ENCODE results near the gene UTP20.

UTP20 gene

DNA sequence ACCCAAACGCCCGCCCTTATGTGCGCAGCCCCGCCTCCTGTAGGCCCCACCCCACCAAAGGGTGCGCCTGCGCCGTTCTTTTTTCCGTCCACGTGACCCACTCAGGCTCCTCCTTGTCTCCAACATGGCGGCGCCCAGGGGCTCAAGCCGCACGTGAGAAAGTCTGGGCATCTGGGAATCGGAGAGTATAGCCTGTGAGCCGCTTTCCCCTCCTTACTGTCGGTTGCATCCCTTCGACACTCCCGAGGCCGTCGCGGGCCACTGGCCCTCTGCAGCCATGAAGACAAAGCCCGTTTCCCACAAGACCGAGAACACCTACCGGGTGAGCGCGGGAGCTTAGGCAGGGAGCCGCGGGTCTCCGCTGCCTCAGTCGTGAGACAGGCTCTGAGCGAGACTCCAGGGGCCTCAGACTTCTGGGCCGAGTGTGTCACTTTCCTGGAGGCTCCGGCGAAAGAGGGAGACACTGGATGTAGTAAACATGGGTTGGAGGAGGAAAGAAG, at the start of gene UTP20:
Gene UTP20, plus strand, starts transcription at position 100 of the 500 bp plus-strand sequence. Its CDS starts 178 bp downstream, at position 278.
- peak; percentile 97 for DNase-seq (ENCODE audit: low spot score)

DNA sequence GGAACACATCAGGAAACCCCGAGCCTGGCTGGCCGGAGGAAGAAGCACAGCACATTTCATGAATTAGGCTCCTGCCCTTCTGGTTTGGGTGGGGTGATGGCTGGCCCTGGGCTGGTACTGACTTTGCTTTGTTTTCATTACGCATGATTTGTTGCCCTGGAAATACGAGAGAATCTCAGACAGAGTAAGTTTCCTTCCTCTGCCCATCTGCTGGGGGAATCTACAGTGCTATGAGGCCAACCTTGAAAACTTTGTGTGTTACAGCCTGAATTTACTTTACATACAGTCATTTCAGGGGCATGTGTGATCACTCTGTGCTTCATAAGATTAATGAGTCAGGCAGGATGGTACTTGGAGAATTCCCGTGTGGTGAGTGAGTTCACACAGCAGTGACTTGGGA, 49.4 kb upstream of the UTP20 start:
- no peak for DNase-seq (ENCODE audit: low spot score)

DNA sequence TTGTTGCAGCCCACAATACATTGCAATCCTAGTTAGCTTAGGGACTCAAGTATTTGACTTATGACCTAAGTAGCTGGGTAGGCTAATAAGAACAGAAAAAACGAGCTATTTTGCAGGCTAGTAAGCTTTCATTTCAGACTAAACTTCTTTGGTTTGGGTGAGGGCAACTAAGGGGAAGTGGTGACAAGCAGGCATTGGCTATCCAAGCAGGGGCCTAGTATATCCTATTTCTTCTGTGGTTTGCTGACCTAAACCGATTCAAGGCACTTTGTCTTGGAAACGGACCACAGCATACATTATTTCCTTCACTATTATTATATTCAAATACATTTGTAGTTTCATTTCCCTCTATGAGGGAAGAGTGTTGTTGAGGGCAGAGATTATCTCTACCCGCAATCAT, 48.3 kb upstream of the UTP20 start:
- DNase-seq (ENCODE audit: low spot score), result no peak

DNA sequence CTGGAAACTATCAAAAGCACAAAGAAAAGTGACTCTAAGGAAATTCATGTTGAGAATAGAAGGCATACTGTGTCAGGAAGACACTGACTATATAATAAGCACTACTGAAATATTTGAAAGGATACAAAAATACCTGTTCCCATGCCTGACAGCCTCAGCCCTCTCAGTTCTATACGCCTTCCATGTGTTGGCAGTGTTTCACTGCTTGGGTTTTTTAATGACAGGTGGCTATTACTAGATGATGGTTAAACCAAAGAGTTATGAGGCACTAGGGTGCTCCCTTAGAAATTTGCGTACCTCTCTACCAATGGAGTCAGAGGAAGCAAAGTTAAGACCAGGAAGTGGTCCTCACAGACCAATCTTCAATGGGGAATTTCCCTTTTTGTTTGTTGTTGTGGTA, 44.2 kb upstream of the UTP20 start:
- no peak for DNase-seq (ENCODE audit: low spot score)

DNA sequence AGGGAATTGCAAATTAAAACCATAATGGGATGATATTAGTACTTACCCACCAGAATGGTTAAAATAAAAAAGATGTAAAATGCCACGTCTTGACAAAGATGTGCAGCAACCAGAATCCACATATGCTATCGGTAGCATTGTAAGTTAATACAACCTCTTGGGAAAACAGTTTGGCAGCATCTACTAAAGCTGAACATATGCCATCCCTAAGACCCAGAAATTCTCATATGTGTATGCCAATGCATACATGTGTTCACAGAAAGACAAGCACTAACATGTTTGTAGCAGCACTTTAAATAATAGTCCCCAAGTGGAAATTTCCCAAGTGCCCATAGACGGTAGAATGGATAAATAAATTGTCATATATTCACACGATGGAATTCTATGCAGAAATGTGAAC, 41.6 kb upstream of the UTP20 start:
- DNase-seq (ENCODE audit: low spot score), result no peak

DNA sequence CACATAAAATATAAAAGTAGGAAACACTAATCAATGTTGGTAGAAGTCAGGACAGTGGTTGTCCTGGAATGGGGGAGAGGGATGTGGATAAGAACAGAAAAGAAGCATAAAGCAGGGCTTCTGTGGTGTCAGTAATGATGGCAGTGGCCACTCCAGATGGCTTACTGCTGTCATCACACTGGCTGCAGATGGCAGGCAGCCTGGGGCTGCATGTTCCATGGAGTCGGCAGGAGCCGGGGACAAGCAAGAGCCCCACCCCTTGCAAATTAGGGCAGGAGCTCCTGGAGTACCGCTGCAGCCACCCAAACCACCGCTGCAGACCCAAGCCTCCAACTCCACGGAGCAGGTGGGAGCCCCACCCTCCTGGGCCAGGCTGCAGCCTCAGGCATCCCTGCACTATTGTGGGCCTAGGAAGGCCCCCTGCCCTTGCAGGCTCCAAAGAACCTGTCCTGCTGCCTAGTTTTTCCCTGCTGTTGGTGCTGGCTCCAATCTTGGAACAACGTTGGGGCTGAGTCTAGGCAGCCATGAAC, 41.0 kb upstream of the UTP20 start:
- no peak for DNase-seq (ENCODE audit: low spot score)

DNA sequence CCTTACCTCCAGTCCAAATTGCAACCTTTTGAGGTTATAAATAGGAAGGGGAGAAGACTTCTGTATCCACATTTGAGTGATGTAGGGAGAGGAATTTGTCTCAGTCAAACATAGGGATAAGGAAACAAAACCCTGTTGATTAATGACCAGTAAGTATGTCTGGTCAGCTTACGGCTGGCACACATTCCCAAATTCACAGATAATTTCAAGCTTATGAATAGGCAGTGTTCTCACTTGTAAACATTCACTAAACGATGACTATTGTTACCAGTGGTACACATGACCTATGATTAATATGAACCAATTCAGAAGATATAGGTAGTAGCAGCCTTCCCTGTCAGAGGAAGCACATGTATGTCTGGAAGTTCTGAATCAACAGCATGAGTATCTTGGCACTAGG, 36.8 kb upstream of the UTP20 start:
- DNase-seq (ENCODE audit: low spot score), result peak; percentile 30

DNA sequence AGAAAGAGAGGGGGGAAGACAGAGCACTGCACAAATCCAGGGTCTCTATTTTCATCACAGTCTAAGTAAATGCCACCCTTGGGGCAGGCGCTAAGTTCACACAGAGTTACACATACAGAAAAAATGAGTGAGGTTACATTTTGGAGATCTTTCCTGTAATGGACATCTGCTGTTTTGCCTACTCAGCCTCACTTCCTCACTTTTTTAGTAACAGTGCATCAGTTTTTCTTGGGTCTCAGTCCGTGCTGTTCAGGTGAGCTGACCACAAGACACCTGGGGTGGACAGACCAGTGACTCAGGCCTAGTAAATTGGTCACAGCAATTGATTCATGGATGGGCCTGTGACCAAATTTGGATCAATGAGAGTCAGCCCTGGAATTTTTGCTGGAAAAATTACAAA, 36.3 kb upstream of the UTP20 start:
- DNase-seq (ENCODE audit: low spot score), result no peak

DNA sequence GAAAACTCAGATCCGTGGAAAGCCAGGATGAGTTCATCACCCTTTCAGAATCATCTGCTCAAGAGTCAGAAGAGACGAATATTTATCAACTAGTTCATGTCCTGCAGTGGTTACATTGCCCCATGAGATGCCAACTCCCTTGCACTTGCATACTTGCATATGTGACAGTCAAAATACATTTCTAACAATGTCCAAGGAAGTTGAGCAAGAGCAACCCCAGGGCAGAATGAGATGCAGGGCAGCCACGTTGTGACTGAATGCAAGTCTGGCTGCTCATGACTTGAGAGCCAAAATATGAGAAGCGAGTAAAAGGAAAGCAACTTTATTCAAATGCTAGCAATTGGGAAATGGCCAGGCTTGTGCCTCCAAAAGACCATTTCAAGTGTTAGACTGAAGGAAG, 23.6 kb upstream of the UTP20 start:
- no peak for DNase-seq (ENCODE audit: low spot score)

DNA sequence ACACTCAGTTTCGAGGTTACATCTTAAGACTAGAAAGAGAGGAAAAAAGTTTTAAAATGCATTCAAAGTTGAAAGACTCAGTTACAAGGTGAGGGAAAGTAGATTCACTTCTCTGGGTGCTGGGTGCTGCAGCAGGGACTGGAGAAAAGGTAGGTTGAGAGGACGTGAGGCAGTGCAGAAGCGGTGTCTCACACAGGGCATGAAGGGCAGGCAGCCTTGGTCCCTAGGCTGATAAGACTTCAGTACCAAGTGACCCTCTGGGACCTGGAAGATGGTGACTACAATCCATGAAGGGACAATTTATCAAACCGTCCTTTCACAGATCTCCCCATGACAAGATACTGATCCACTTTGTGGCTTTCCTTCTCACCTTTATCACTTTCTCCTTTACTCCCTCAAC, 22.5 kb upstream of the UTP20 start:
- DNase-seq (ENCODE audit: low spot score), result no peak

DNA sequence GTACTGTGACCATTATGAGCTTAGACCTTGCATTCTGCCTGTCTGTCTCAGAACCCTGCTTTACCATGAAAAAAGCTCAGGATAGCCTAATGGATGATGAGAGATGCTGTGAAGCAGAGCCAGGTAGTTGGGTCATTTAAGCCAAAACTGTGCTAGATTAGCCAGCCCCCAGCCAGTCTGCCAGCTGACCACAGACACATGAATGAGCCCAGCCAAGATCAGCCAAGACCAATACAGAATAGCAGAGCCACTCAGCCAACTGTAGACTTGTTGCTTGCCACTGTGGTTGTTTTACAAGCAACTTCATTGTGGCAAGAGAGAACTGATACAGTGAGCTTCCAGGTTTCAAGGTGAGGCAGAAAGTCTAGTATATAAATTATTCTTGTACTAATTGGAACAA, 12.8 kb upstream of the UTP20 start:
- DNase-seq (ENCODE audit: low spot score), result no peak

DNA sequence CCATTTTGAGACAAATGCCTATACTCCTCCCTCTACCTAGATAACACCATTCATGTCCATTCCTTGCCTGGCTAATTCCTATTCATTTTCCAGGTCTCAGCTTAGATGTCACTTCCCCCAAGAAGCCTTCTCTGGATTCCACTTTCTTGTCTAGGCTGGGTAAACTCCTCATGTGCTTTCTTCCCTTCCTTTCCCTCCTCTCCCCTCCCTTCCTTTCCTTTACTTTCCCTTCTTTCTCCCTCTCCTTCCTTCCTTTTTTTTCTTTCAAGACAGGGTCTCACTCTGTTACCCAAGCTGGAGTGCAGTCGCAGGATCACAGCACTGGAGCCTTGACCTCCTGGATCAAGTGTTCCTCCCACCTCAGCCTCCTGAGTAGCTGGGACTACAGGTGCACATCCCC, 3.5 kb upstream of the UTP20 start:
- DNase-seq (ENCODE audit: low spot score), result no peak

DNA sequence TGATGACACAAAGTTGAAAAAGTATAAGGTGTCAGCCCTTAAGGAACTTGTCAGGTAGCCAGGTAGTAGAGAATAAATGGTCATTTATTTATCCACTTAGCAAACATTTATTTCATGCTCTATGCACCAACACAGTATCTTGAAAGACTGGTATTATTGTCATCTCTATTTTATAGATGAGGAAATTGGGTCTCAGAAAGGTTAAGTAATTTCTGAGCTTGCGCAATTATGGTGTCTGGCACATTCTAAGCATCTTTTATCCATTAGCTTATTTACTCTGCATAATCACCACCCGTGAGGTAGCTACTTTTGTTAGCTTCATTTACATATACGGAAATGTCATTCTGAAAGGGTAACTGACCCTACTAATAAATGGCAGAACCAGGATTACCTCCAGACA, 2.5 kb upstream of the UTP20 start:
- DNase-seq (ENCODE audit: low spot score), result no peak

DNA sequence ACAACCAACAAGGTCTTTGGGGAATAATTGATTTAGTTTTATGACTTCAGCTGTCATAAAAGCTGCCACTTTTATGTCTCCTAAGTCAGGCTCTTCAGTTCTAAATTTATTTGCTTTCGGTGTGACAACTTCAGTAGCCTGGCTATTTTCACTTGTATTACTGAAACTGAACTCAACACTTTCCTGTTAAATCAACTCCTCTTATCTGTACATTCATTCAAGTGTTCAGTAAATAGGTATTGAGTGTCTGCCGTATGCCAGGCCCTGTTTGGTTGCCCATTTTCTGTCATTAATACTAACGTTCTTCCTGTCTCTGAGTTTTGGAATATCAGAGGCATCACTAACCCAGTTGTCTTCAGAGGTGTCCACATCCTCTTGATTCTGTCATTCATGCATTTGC, 7.5 kb downstream of the UTP20 start:
- no peak for DNase-seq (ENCODE audit: low spot score)

DNA sequence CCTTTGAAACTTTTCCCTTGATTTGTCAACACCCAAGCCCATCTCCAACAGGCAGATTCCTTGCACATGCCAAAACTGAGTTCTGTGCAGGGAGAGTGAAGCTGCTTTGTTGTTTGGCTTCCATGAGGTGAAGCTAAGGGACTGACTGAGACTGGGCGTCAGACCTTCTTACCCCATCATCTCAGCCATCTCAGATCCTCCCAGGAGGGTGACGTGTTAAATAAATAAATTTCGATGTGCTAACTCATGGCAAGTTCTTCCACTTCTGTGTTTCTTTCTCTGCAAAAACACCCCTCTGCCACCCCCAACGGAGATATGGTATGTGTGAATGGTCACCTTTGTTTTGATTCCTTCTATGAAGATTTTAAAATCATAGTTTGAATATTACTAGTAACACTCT, 17.8 kb downstream of the UTP20 start:
- DNase-seq (ENCODE audit: low spot score), result no peak

DNA sequence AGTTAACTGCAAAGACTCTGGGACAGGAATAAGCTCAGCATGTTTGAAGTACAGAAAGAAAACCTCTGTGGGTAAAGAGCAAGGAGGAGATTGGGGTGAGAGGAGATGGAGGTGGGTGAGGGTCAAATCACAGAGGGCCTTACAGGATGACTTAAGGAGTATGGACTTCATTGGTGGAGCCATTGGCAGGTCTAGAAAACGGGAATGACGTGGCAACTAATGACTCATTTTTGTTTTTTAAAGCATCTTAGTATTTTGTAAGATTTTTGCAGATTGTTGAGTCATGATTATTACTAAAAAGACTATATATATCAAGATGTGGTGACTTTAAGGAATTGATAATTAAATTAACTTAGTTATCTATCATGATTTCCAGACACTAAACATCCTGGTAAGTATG, 18.5 kb downstream of the UTP20 start:
- no peak for DNase-seq (ENCODE audit: low spot score)

DNA sequence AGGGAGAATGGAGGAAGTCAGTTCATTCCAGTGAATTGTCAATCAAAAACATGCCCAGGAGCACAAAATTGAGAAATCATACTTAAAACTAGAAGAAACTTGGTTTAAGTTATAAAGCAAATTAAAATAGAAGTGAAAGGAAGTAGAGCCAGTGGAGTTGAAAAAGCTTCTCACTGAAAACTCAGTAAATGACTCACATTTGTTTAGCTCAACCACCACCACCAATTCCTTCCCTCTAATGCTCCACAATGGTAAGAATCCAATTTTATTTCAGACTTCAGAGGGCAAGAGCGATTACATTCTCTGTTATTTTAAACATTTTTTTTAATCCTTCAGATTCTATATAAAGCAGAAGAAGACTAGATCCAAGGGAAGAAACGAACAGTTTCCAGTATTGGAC, 19.4 kb downstream of the UTP20 start:
- DNase-seq (ENCODE audit: low spot score), result no peak

DNA sequence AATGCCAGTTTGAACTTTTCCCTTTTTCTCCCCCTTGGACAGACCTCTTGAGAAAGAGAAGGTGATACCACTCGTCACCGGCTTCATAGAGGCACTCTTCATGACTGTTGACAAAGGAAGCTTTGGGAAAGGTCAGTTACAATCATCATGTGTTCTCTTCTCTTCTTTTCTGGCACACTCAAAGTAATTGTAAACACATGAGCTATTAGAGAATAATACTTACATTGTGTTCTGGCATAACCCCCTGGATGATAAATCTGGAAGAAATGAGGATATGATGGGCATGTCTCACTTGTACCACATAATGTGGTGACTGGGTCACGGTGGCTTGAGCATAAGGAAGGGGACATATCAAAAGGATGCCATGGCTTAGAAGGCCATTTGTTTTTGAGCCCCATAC, 20.0 kb downstream of the UTP20 start:
- peak; percentile 93 for DNase-seq (ENCODE audit: low spot score)

DNA sequence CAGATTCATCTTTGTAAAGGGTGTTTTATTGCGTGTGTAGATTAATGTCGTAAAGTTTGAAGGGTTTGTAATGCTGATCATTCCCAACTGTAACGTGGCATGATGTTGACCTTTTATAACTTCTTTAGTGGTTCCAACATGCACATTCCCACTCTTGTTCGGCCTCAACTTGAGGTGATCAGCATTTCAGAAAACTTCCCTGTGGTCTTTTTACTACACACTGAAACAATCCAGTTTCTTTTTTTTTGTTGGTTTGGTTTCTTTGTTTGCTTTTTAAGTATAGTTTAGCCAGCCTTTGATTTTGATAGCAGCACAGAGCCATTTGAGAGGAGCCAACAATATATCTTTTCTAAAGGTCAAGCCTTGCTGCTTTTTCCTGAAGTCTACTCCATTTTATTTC, 22.8 kb downstream of the UTP20 start:
- DNase-seq (ENCODE audit: low spot score), result no peak

DNA sequence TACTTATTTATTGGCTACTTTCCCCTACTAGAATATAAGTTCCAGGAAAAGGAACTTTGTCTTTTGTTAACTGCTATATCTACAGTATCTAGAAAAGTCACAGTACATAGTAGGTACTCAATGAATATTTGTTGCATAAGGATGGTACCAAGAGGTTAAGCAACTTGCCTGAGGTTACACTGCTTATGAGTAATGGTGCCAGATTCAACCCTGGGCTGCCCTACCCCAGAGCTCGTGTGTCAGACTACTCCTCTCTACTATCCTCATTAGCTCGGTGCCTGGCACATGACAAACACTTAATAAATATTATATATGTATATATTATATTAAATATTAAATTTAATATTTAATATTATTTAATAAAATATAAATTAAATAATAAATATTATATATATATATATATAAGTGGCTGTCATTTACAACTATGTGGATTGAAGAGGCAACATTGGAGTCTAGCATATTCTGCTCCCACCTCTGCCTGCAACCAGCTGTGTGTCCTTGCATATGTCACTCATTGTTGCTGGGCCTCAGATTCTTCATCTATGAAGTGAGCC, 25.4 kb downstream of the UTP20 start:
- DNase-seq (ENCODE audit: low spot score), result no peak

DNA sequence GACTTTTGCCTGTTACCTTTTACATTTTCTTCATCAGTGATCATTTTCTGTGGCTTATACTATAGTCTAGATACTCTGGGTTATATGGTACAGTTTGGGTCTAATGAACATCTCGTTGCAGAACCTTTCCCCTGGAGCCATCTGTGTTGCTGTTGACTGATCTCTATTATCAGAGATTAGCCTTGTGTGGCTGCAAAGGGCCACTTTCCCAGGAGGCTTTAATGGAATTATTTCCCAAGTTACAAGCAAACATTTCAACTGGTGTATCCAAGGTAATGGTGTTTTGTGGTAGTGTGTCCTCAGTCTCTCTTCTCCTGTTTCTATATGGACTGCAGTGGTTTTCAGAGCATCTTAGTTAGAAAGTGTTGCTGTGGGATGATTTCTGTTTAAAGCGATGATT, 25.9 kb downstream of the UTP20 start:
- DNase-seq (ENCODE audit: low spot score), result no peak

DNA sequence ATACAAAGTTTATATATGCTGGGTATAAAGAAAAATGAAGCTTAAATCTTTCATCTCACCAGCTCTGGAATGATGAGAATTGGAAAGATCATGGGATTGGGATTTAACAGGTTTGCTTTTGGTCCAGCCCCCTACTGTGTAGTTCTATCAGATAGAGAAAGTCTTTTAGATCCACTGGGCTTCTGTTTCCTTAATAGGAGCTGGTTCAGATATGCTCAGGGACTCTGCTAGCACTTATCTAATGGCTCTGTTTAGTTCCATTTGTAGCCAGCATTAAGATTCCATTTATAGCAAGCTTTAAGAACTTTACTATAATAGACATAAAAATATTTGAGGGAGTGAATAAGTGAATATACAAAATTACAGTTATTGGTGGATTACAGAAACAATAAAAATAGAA, 42.6 kb downstream of the UTP20 start:
- no peak for DNase-seq (ENCODE audit: low spot score)

DNA sequence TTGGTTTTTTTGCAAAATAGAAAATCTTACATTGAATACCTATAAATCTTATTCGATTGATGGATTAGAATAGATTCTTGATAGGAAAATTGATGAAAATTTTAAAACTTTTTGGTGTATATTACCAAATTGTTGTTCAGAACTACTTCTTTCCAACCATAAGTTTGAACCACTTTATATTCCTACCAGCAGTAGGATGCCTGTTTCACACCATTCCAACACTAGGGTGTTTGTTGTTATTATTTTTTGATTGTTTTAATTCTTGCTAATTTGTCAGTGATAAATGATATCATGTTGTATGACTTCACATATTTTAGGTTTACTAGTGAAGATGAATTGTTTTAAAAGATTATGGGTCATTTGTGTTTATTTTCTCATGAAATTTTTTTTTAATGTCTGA, 43.4 kb downstream of the UTP20 start:
- DNase-seq (ENCODE audit: low spot score), result no peak

DNA sequence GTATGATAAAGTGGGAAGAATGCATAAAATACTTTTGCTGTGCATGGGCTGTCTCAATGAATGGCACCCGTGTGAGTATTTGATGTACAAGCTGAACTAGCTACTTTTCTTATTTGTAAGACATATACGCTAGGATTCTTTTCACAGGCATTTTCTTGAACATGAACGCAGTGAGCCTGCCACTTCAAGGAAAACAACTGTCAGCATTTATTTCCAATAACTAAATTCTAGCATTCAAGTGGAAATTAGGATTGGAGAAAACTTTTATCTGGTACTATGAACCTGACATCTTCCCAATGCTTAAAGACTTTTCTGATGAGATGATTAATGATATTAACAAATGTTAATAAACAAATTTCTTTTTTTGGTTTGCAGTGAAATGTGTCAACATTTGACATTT, 45.7 kb downstream of the UTP20 start:
- DNase-seq (ENCODE audit: low spot score), result no peak

DNA sequence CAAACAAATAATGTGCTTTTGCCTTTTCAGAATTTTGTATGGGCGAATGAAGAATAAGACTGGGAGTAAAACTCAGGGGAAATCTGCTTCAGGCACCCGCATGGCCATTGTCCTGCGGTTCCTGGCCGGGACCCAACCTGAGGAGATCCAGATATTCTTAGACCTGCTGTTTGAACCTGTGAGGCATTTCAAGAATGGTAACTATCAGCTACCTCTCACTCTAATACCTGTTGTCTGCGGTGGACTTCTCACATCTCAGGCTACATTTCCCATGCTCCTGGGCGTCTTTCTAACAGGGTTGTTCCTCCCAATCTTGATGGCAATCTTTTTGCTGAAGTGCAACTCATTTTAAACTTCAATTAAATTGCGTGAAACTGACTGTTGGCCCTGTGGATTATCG, 47.1 kb downstream of the UTP20 start:
- no peak for DNase-seq (ENCODE audit: low spot score)

Data from COLO829 (cell line).